ENCODE measurements around the gene FUNDC1.

GRCh38 chrX:44484607-44485146 is 58.0 kb downstream of the FUNDC1 start:
- no peak for TF ChIP-seq EZH2 (IDR thresholded peaks at IDR 0.05; ENCODE audit: borderline replicate concordance, low read depth, low read length, severe bottlenecking)
- TF ChIP-seq, protein P1, sequence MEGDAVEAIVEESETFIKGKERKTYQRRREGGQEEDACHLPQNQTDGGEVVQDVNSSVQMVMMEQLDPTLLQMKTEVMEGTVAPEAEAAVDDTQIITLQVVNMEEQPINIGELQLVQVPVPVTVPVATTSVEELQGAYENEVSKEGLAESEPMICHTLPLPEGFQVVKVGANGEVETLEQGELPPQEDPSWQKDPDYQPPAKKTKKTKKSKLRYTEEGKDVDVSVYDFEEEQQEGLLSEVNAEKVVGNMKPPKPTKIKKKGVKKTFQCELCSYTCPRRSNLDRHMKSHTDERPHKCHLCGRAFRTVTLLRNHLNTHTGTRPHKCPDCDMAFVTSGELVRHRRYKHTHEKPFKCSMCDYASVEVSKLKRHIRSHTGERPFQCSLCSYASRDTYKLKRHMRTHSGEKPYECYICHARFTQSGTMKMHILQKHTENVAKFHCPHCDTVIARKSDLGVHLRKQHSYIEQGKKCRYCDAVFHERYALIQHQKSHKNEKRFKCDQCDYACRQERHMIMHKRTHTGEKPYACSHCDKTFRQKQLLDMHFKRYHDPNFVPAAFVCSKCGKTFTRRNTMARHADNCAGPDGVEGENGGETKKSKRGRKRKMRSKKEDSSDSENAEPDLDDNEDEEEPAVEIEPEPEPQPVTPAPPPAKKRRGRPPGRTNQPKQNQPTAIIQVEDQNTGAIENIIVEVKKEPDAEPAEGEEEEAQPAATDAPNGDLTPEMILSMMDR (IDR thresholded peaks at IDR 0.05; ENCODE audit: borderline replicate concordance, extremely low read depth, low read length, poor library complexity, severe bottlenecking) = no peak

Measured in DND-41 (cell line).